Measurements from ENCODE around the gene CCNY.
"Not testable (repeated sequence)": the region's sequence is repeated elsewhere in the genome, so short reads cannot be mapped to it uniquely, and the experiment has no call there.

The CCNY gene

GRCh38 chr10:35417795-35418194 is 81.5 kb downstream of the CCNY start:
- no peak overlapping the region for H3K4me3 ChIP-seq (ENCODE audit: low read length)
- no peaks in the 10 kb centered on the region for H3F3A ChIP-seq (ENCODE audit: control insufficient read depth, insufficient read depth)
- peaks cover 21% of the 10 kb centered on the region for H3K4me1 ChIP-seq (ENCODE audit: control insufficient read depth, low read length)
- no peak overlapping the region for H3K27ac ChIP-seq (ENCODE audit: low read depth, low read length)
- H3K36me3 ChIP-seq (ENCODE audit: control insufficient read depth, low read length): no peaks in the 10 kb centered on the region
- peaks cover 72% of the 10 kb centered on the region for H3K79me2 ChIP-seq (ENCODE audit: control insufficient read depth, low read length)
- no peaks in the 10 kb centered on the region for H3K9me3 ChIP-seq (ENCODE audit: control insufficient read depth, insufficient read depth, low read length)
- H3K9me2 ChIP-seq (replicated peaks; ENCODE audit: control insufficient read depth, low read length): no peaks in the 10 kb centered on the region
- no peak for TF ChIP-seq EZH2phosphoT487 (IDR thresholded peaks at IDR 0.05; ENCODE audit: borderline replicate concordance, low read length)
- no peak for TF ChIP-seq CTCF (IDR thresholded peaks at IDR 0.05; ENCODE audit: low read depth, low read length, poor library complexity, severe bottlenecking)
- H3K4me2 ChIP-seq (ENCODE audit: low read length): no peak overlapping the region
- H3K27me3 ChIP-seq (ENCODE audit: control insufficient read depth, low read length): no peaks in the 10 kb centered on the region
- H4K20me1 ChIP-seq (ENCODE audit: control insufficient read depth, insufficient read depth, low read depth, low read length): peaks cover 21% of the 10 kb centered on the region; the same call in 1 of the 2 replicates

DNA sequence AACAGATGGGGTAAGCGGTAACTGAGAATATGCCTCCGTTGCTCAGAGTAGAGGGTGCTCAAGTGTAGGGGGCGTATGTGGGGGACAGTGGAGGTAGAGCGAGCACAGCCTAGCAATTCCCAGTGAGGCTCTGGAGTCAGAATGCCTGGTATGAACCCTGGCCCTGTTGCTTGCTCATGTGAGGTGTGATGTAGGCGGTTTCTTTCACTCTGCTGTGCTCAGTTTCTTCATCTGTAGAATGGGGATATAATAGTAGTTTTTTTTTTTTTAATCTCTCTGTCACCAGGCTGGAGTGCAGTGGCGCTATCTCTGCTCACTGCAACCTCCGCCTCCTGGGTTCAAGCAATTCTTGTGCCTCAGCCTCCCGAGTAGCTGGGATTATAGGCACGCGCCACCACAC is 82.3 kb downstream of the CCNY start:
- not testable (repeated sequence) for H3K9me2 ChIP-seq (replicated peaks; ENCODE audit: control insufficient read depth, low read length); H3K4me2 ChIP-seq (ENCODE audit: low read length); H3K9me3 ChIP-seq (ENCODE audit: control insufficient read depth, insufficient read depth, low read length); H3K27ac ChIP-seq (ENCODE audit: low read depth, low read length); H3F3A ChIP-seq (ENCODE audit: control insufficient read depth, insufficient read depth); H3K36me3 ChIP-seq (ENCODE audit: control insufficient read depth, low read length); H3K4me3 ChIP-seq (ENCODE audit: low read length); H3K27me3 ChIP-seq (ENCODE audit: control insufficient read depth, low read length)
- Histone ChIP-seq H3K4me1 (ENCODE audit: control insufficient read depth, low read length) (peaks cover 21% of the 10 kb centered on the region), H4K20me1 (ENCODE audit: control insufficient read depth, insufficient read depth, low read depth, low read length) (peaks cover 21% of the 10 kb centered on the region; the same call in 1 of the 2 replicates), H3K79me2 (ENCODE audit: control insufficient read depth, low read length) (peaks cover 69% of the 10 kb centered on the region)

DNA sequence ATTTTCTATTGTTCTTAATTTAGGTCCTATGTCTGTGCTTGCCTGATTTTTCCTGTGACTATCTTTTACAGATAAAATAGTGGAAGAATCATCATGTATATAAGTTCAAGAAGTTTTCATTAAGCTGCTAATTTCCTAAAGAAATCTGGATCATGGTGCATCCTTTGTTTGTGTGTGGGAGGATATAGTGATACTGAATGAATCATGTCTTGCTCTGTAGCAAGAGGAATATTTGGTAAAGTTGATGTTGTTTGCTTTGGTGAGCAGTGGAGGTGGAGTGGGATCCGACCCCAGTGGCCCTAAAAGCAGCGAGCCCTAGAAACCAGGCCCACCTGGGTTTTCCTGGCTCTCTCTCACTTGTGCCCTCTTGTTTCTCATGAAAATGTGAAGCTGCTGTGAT is 83.7 kb downstream of the CCNY start:
- H3K4me2 ChIP-seq (ENCODE audit: low read length): no peak overlapping the region
- H3K9me2 ChIP-seq (replicated peaks; ENCODE audit: control insufficient read depth, low read length): no peaks in the 10 kb centered on the region
- peaks cover 59% of the 10 kb centered on the region for H3K79me2 ChIP-seq (ENCODE audit: control insufficient read depth, low read length)
- peaks cover 12% of the 10 kb centered on the region; the same call in 1 of the 2 replicates for H4K20me1 ChIP-seq (ENCODE audit: control insufficient read depth, insufficient read depth, low read depth, low read length)
- H3F3A ChIP-seq (ENCODE audit: control insufficient read depth, insufficient read depth): no peaks in the 10 kb centered on the region
- H3K27ac ChIP-seq (ENCODE audit: low read depth, low read length): no peak overlapping the region
- no peaks in the 10 kb centered on the region for H3K27me3 ChIP-seq (ENCODE audit: control insufficient read depth, low read length)
- no peaks in the 10 kb centered on the region for H3K9me3 ChIP-seq (ENCODE audit: control insufficient read depth, insufficient read depth, low read length)
- no peaks in the 10 kb centered on the region for H3K36me3 ChIP-seq (ENCODE audit: control insufficient read depth, low read length)
- TF ChIP-seq CTCF (IDR thresholded peaks at IDR 0.05; ENCODE audit: low read depth, low read length, poor library complexity, severe bottlenecking) (no peak), EZH2phosphoT487 (IDR thresholded peaks at IDR 0.05; ENCODE audit: borderline replicate concordance, low read length) (no peak)
- no peak overlapping the region for H3K4me3 ChIP-seq (ENCODE audit: low read length)
- peaks cover 21% of the 10 kb centered on the region for H3K4me1 ChIP-seq (ENCODE audit: control insufficient read depth, low read length)

GRCh38 chr10:35420827-35421552 is 84.7 kb downstream of the CCNY start:
- no peak overlapping the region for H3K27ac ChIP-seq (ENCODE audit: low read depth, low read length)

More at GRCh38 chr10:35420827-35421552, 84.7 kb downstream of the CCNY start:
- peaks cover 21% of the 10 kb centered on the region for H3K4me1 ChIP-seq (ENCODE audit: control insufficient read depth, low read length)
- no peaks in the 10 kb centered on the region for H3F3A ChIP-seq (ENCODE audit: control insufficient read depth, insufficient read depth)
- H4K20me1 ChIP-seq (ENCODE audit: control insufficient read depth, insufficient read depth, low read depth, low read length): peaks cover 12% of the 10 kb centered on the region; the same call in 1 of the 2 replicates
- H3K27me3 ChIP-seq (ENCODE audit: control insufficient read depth, low read length): no peaks in the 10 kb centered on the region
- TF ChIP-seq CTCF (IDR thresholded peaks at IDR 0.05; ENCODE audit: low read depth, low read length, poor library complexity, severe bottlenecking): no peak
- TF ChIP-seq EZH2phosphoT487 (IDR thresholded peaks at IDR 0.05; ENCODE audit: borderline replicate concordance, low read length): no peak
- H3K9me3 ChIP-seq (ENCODE audit: control insufficient read depth, insufficient read depth, low read length): no peaks in the 10 kb centered on the region
- no peaks in the 10 kb centered on the region for H3K9me2 ChIP-seq (replicated peaks; ENCODE audit: control insufficient read depth, low read length)
- H3K79me2 ChIP-seq (ENCODE audit: control insufficient read depth, low read length): peaks cover 55% of the 10 kb centered on the region
- H3K36me3 ChIP-seq (ENCODE audit: control insufficient read depth, low read length): no peaks in the 10 kb centered on the region
- no peak overlapping the region for H3K4me3 ChIP-seq (ENCODE audit: low read length)
- no peak overlapping the region for H3K4me2 ChIP-seq (ENCODE audit: low read length)

All from DOHH2 (cell line).